ENCODE data around the gene PTPRJ. TPM values are rescaled to one million over a fixed set of nuclear protein-coding genes. Genes with fewer than 3 reads are reported as not detected.

The PTPRJ gene
- total RNA-seq, 1 donor from 2014 or later, result 53.4 TPM

DNA sequence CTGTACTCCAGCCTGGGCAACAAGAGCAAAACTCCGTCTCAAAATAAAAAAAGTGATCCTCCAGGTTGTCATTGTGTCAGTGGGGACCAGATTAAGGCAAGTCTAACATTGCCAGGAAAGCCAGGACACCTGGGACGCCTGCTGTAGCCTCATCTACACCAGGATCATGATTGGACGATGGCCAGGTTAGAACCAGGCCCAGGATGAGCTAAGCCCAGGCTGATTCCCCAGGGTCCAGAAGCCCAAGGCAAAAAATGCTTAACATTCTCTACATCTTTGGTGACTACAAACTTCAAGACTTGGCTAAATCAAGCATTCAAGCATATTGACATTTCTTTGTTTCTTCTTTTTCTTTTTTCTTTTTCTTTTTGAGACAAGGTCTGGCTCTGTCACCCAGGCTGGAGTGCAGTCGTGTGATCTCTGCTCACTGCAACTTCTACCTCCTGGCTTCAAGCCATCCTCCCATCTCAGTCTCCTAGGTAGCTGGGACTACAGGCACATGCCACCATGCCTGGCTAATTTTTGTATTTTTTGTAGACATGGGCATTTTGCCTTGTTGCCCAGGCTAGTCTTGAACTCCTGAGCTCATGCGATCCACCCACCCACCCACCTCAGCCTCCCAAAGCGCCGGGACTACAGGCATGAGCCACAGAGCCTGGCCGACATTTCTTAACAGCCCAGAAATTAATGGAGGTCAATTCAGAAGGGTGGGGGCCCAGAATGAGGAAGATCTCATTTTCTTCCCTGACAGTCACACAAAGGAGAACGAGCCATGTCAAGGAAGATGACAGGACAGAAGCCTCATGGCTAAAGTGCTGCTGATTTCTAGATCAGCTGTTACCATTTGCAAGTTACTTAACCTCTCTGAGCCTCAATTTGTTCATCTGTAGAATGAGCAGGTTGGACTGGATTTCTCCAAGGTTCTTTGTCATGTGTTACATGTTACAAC is 12.5 kb upstream of the PTPRJ start:
- no peak for DNase-seq (ENCODE audit: low spot score)

DNA sequence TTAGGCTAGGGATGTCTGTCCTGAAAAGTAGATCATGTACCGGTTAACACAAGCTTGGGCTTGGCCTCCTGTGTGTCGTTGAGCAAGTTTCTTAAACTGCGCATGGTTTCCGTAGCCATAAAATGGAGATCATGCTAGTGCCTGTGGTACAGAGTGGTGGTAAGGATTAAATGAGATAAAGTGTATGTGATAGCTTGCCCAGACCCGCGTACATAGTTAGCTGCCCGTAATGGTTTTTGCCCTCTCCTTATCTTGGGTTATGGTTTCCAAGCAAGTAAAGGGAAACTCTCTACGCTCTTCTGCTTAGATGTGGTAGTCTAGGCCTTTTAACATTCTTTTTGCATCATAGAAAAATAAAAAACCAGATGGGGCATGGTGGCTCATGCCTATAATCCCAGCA is 11.0 kb upstream of the PTPRJ start:
- DNase-seq (ENCODE audit: low spot score), result no peak

DNA sequence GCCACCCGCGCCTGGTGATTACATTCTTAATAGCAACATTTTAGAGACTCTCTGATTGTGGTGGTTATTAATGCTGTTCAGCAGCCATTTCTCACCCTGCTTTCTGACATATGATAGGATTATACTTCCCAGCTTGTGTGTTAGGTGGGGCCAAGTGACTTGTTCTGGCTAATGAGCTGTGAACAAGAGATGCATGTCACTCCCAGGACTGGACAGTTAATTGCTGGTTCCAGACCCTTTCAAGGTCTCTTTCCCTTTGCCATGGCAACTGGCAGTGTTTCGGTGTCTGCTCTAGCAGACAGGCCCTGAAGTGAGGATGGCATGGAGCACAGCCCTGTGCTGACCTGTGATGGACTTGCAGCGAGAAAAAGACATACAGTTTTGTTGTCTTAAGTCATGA is 8.9 kb upstream of the PTPRJ start:
- no peak for DNase-seq (ENCODE audit: low spot score)

DNA sequence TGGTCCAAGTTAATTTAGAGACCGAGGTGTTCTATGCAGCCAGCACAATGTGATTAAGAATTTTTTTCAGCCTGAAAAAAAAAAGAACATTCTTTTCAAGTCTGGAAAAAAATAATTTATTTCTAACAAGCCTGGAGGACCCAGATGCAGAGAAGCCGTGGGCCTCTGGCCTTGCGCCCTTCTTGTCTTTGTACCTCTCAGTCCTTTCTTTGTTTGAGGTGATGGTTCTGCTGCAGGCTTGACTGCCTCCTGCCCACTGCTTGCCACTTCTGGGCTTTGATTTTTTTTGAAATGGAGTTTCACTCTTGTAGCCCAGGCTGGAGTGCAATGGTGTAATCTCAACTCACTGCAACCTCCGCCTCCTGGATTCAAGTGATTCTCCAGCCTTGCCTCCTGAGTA is 7.2 kb upstream of the PTPRJ start:
- DNase-seq (ENCODE audit: low spot score), result no peak

DNA sequence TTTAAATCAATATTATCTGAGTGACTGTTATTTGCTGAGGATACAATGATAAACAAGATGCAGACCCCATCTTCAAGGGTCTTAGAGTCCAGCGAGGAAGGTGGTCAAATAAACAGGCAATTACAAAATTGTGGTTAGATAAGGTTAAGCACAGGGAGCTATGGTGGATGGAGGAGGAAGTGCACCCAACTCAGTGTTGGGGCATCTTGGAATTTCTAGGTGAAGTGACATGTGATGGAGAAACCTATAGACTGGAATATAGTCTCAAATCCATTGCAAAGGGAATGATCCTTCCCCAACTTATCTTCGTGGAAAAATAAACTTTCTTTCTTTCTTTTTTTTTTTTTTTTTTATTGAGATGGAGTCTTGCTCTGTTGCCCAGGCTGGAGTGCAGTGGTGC is 3.4 kb upstream of the PTPRJ start:
- DNase-seq (ENCODE audit: low spot score), result no peak

DNA sequence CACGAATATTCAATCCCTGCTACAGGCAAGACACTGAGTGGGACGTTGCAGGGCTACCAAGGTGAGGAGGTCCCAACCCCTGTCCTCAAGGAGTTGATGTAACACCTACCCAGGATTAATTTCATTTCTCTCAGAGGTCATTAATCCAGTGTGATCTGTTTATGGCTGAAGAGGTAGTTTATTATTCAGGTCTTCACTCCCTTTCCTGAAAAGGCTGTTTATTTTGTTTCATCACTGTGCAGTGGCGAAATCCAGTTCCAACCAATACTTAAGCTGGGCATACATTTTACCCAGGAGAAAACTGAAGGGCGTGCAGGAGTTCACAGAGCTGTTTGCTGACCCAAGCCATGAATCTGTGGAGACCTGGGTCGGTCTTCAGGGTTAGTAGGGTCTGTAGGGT is 2.7 kb upstream of the PTPRJ start:
- no peak for DNase-seq (ENCODE audit: low spot score)

DNA sequence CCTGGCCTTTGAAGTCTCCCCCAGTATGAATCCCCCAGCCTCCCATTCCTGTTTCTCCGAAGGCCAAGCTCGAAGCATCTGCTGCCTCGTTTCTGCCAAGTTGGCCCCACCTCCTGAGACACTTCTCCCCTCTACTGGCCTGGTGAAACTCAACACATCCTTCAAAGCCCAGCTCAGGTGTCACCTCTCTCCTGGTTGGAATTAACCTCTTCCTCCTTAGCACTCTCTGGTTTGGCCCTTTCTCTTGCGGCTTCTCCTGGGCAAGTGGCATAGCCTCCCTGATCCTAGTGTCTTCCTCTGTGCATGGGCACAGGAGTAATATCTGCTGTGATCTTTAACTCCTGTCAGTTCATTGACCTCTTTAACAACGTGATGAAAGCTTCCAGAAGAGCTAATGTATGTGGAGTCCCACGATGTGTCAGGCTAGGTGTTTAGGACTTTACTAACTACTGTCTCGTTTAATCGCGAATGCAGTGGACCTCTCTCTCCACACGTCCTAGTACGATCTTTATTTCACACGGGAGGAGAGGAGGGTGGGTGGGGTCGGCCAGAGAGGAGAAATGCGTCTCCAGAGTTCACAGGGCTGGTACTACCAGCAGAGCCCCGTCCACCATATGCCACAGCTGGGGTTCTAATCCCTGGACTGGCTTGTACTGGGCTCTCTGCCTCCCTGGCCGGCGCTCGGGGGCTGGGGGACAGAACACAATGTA is 826 bp upstream of the PTPRJ start:
- DNase-seq (ENCODE audit: low spot score), result no peak

DNA sequence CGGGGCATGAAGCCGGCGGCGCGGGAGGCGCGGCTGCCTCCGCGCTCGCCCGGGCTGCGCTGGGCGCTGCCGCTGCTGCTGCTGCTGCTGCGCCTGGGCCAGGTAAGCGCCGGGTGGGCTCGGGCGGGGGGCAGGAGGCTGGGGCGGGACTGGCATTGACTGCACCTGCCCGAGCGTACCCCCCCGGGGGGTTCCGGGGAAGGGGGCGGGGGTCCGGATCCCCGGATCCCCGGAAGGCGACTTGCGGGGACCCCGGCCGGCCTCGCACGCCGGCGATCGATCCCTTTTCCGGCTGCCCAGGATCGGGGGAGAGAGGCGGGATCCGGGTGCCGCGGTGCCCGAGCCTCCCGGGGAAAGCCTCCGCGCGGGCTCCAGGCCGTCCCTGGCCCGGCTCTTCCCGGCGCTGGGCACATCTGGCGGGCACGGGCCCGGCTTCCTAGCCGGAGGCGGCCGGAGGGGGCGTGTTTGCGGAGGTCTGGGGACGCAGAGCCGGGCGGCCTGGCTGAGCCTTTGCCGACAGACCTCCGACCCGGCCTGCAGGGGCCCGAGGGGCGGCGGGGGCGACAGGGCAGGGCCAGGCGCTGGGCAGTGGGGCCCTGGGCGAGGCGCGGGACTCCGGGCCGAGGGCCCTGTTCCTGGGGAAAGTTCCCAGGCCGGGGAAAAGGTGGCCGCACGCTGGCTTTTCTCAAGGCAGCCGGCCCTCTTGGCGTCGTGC is 705 bp downstream of the PTPRJ start:
- no peak for DNase-seq (ENCODE audit: low spot score)

DNA sequence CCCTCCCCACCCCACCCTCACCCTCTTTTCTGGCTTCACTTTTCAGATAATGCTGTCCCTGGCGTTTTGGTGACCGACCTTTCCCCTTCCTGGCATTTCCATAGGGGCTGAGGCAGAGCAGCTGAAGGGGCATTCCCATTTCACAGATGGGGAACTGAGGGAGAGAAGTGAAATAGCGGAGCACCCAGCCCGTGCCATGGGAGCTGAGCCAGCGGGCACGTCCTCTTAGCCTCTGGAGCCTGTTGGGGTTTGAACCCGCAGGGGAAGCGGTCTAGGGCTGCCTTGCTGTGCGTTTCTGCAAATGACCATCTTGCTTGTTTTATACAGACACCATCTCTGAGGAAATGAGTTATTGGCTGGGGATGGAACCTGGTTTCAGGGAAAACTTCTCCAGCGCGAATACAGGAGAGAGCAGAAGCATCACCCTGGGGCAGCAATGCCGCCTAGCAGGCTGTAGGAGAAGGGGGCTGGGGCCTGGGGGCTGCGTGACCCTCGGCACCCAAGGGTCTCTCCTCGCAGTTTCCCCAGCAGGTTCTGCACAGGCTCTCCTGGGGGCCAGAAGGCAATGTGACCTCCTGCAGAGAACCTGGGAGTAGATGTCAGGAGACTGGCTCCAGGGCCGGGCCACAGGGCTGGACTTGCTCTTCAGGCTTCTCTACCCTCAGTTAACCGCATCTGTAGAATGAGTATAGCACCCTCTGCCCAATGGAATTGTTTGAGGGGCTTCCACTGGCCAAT is 1.5 kb downstream of the PTPRJ start:
- no peak for DNase-seq (ENCODE audit: low spot score)

DNA sequence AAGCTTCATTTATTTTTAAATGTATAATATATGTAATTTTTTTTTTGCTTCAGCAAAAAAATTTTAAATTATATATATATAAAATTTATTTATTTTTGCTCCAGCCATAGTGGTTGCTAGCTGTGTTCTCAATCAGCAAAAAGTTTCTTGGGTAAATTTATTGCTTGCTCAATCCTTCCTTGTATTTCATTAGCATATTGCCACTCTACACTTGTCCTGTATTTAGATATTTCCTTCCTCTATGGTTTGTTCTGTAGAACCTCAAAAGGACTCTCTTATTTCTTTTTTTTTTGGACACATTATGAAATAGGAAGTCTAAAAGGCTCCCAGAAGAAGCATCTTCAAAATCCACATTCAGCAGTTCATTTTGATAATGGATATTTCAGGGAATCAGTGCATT is 2.3 kb downstream of the PTPRJ start:
- no peak for DNase-seq (ENCODE audit: low spot score)

DNA sequence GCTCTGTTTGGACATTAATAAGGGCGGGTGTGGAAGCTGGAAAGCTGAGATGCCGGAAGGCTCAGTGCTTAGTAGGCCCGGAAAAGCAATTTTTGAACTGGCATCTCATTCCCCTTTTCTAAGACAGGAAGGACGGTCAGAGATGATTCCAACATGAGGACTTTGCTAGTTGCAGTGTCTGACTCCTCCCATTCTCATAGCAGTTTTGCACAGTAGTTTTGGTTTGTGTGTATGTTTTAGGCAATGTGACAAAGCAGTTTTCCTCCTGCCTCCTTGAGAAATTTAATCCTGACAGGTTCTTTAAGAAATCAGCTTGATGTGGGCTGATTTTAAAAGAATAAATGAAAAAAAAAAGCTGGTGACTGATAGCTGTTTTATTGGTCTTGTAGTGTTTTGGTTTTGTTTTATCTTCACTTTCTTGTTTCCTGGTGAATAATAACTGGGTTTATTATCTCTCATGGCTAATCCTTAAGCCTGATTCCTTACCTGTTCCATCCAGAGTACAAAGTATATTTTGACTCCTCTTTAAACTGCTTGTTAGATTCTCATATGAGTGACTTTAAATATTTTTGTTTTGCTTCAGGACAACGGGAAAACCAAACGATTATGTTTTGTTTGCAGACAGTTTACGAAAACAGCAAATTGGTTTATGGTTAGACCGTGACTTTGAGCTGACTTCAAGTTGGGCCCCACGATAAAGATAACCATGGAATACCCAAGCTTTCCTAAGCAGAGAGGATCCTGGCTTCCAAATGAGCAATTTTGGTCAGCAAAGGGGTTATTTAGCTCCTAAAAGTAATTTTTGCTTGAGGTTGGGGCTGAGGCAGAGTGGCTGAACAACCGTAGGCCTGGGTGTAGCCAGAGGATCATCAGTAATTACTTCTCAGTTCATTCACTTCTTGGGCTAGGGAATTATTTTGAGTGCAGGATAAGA is 3.4 kb downstream of the PTPRJ start:
- no peak for DNase-seq (ENCODE audit: low spot score)

DNA sequence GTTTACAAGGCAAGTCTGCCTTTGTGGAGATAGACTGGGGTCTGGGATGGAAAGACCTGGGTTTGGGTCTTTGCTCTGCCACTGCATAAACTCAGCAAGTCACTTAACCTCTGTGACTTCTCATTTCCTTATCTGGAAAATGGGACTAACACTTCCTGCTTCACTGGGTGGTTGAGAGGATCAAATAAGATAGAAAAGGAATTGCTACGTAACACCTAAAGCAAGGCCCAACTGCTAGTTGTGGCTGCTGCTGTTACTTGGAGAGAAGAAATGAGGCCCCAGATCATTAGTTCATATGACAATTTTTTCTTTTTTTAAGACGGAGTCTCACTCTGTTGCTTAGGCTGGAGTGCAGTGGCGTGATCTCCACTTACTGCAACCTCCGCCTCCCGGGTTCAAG is 5.9 kb downstream of the PTPRJ start:
- DNase-seq (ENCODE audit: low spot score), result no peak

DNA sequence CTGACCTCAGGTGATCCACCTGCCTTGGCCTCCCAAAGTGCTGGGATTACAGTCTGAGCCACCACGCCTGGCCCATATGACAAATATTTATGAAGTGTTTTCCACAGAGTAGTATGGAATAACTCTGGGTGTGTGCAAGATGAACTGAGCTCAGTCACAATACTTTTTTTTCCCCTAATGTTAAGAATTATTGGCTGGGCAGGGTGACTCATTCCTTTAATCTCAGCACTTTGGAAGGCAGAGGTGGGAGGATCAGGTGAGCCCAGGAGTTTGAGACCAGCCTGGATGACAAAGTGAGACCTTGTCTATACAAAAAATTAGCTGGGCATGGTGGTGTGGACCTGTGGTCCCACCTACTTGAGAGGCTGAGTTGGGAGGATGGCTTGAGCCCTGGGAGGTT is 6.4 kb downstream of the PTPRJ start:
- DNase-seq (ENCODE audit: low spot score), result no peak

DNA sequence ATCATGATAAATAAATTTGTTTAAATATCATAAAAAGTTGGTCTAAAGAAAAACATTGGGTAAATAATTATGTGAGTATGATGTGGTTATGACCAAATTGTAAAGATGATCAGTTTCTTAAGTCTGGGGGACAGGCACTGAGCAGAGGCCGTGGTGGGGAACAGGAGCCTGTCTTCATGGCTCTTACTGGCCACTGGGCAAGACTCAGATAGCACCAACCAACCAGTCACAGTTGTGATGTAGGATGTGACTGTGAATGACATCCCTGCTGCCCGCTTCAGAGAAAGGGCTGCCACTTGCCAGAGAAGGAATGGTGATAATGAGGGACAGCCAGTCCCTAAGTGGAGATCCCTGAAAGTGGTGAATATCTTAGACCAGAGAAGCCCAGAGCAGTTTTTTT is 7.0 kb downstream of the PTPRJ start:
- DNase-seq (ENCODE audit: low spot score), result no peak

DNA sequence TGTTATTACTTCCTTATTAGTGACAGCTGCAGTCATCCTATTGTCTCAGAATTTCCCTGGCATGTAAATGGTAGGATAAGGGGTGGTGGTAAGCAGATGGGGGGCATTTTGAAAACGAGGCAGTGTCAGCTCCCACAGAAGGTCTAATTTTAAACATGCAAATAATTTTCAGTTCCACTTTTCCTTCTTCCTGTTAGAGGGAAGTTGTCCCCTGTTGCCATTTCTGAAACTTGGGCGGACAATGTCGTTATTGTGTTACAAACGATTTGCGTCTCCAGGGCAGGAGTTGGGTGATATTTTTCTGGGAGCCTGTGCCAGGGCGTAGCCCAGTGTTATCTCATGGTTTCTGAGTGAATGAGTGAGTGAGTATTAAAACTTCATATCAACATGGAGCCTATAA is 7.4 kb downstream of the PTPRJ start:
- no peak for DNase-seq (ENCODE audit: low spot score)

DNA sequence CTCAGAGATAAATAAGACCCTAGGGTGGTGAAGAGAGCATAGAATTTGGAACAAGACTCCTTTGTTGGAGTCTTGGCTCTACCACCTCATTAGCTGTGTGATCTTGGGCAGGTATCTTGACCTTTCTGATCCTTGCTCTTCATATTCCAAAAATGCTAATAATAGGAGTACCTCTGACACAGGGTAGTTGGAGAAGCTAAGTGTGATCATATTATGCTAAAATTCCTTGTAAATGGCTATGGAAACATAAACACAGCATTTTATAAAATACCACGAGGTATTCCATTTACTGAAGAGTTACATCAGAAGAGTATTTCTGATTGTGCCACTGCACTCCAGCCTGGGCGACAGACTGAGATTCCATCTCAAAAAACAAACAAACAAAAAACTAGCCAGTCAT is 9.4 kb downstream of the PTPRJ start:
- DNase-seq (ENCODE audit: low spot score), result no peak

DNA sequence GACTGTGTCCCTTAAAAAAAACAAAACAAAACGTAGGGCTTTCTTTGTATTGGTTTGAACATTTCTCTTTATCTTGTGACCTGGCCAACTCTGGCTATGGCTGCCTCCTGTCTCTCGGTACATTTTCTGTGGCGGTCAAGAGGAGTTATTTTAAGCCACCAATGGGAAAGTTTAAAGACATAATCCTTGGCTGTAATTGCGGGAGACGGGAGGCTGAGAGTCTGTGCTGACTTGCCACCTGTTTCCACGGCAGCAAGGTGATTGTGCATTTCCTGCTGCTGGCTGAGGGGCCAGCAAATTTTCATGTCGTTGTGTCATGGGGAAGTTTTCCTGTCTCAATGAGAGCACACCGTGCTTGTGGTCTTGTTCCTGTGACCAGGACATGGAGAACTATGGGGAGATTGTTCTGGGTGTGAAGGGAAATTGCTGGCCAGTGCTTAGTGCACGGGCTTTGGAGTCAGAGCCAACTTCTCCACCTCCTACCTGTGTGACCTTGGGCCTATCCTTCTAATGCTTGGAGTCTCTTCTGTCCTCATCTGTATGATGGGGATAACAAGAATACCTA is 11.0 kb downstream of the PTPRJ start:
- no peak for DNase-seq (ENCODE audit: low spot score)

DNA sequence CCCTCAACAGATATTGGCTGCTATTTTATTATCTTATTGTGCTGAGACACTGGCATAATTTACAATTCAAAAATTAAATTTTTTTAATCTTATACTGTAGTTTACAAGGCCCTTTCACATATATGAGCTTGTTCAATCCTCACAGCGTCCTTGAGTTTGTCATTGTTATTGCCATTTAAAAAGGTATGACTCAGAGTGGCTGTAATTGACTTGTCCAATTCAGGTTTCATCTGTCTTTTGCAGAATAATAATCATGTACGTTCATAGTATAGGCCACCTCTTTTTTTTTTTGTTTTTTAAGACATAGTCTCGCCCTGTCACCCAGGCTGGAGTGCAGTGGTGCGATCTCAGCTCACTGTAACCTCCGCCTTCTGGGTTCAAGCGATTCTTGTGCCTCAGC is 11.5 kb downstream of the PTPRJ start:
- DNase-seq (ENCODE audit: low spot score), result no peak

DNA sequence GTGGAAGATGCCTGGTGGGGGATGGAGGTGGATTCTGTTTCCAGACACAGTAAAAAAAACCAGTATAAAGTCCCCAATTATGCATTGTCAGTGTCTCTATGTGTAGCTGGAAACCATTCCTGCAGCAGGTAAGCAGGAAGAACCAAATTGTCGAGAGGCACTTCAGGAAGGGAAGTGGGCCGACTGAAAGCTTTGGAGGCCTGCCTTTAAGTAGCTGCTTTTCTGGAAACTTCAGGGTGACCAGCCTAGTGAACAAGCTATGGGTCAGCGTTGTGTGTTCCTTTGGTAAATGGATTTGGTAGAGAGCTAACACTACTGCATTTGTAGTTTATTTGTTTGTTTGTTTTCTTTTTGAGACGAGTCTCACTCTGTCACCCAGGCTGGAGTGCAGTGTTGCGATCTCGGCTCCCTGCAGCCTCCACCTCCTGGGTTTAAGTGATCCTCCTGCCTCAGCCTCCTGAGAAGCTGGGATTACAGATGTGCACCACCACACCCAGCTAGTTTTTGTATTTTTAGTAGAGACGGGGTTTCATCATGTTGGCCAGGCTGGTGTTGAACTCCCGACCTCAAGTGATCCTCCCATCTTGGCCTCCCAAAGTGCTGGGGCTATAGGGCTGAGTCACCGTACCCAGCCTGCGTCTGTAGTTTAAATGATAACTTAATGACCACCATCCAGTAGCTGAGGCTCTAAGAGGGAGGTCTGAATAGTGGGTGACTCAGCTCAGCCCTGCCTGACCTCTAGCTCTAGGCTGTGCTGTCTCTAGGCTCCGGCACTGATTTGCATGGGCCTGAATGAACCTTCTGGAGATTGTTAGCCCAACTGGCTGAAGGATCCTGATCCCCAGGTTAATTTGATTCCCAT is 12.8 kb downstream of the PTPRJ start:
- no peak for DNase-seq (ENCODE audit: low spot score)

All from mucosa of gallbladder (tissue), 1 donor.